Prostate gland (tissue), 2 donors: ENCODE measurements around the gene LGR6.

ENCODE experiments used
- POLR2A ChIP-seq: fragments of 450-650 bp; IDR thresholded peaks from one replicate; pipeline ENCODE4 v1.6.1; 2016; ENCODE audit warnings: antibody characterized with exemption, mild to moderate bottlenecking
- POLR2AphosphoS5 ChIP-seq: sonication (generic); formaldehyde crosslinking; IDR thresholded peaks from one replicate; pipeline ENCODE4 v1.6.1; 2017; ENCODE audit warnings: antibody characterized with exemption
- TF ChIP-seq, protein P1 (sequence below), 4 experiments: fragments of 200-600 bp in 2 of 4; fragments of 450-650 bp in 2 of 4; sonication (generic) in 2 of 4; IDR thresholded peaks; 1 replicate in 3 of 4; 2 replicates in 1 of 4; pipeline ENCODE4 v1.5.1; 2016 to 2019; ENCODE audit warnings: antibody characterized with exemption in 4 of 4, mild to moderate bottlenecking in 2 of 4, moderate library complexity in 2 of 4

DNA sequence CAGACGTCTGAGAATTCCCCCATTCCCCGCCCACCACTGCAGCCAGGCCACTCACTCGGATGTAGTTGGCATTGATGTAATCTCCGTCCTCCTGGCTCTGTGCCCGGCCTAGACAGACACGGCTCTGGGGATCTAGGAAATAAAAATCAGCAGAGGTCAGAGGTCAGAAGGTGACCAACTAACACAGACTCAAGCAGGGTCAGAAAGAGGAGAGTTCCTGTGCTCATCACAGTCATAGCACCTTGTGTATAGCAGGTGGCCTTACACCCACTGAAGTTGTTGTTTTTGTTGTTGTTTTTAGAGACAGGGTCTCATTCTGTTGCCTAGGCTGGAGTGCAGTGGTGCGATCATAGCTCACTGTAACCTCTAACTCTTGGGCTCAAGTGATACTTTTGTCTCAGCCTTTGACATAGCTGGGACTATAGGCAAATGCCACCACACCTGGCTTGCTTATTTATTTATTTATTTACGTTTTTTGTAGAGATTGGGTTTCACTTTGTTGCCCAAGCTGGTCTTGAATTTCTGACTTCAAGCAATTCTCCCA, 38.0 kb upstream of the LGR6 start:
- TF ChIP-seq, protein P1, sequence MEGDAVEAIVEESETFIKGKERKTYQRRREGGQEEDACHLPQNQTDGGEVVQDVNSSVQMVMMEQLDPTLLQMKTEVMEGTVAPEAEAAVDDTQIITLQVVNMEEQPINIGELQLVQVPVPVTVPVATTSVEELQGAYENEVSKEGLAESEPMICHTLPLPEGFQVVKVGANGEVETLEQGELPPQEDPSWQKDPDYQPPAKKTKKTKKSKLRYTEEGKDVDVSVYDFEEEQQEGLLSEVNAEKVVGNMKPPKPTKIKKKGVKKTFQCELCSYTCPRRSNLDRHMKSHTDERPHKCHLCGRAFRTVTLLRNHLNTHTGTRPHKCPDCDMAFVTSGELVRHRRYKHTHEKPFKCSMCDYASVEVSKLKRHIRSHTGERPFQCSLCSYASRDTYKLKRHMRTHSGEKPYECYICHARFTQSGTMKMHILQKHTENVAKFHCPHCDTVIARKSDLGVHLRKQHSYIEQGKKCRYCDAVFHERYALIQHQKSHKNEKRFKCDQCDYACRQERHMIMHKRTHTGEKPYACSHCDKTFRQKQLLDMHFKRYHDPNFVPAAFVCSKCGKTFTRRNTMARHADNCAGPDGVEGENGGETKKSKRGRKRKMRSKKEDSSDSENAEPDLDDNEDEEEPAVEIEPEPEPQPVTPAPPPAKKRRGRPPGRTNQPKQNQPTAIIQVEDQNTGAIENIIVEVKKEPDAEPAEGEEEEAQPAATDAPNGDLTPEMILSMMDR (IDR thresholded peaks at IDR 0.05), result no peak
- TF ChIP-seq POLR2A (no peak), POLR2AphosphoS5 (no peak)
